ENCODE results near the gene COG1. TPM values are rescaled to one million over a fixed set of nuclear protein-coding genes. Genes with fewer than 3 reads are reported as not detected.

Gene COG1
- total and polyA plus RNA-seq, 2 of the 8 experiments (the other 6 are each of a cell fraction or from before 2014, with no cell fraction given) = 11.0 to 19.5 TPM

- H2BK5ac ChIP-seq (ENCODE audit: low read depth, low read length) = peak overlapping the region; percentile 82; the same call in 1 of the 2 replicates
- no peak overlapping the region for H2BK15ac ChIP-seq (ENCODE audit: low read length)
- H2AK5ac ChIP-seq (ENCODE audit: low read depth, low read length) = no peak overlapping the region
- H3K23me2 ChIP-seq (ENCODE audit: low read depth, low read length) = peaks cover 6% of the 10 kb centered on the region
- H3K18ac ChIP-seq (ENCODE audit: extremely low read depth, low read length) = peak overlapping the region; percentile 15; the same call in 1 of the 2 replicates
- peak overlapping the region; percentile 65 to 99 for H3K4me2 ChIP-seq (ENCODE audit: insufficient read depth in 1 of 2, low read depth in 2 of 2, low read length in 2 of 2)
- peaks cover under 1 to 9% (median 5%) of the 10 kb centered on the region in 4 experiments; a peak in 6 of 7 replicates for H3K4me1 ChIP-seq (replicated peaks in 1 of 4; ENCODE audit: control insufficient read depth in 3 of 4, insufficient read depth in 4 of 4, low read length in 3 of 4)
- DNase-seq (ENCODE audit: low read depth in 1 of 2, low spot score in 2 of 2) = no peak
- peak overlapping the region; percentile 66 for H3K27ac ChIP-seq (ENCODE audit: low read depth, low read length)
- peak overlapping the region; percentile 83 for H3K56ac ChIP-seq (replicated peaks; ENCODE audit: insufficient read length, low read depth, low read length)
- no peak overlapping the region for H2AFZ ChIP-seq (ENCODE audit: low read length)
- H3K36me3 ChIP-seq (ENCODE audit: control insufficient read depth in 2 of 4, insufficient read depth in 4 of 4, low read length in 3 of 4) = peaks cover 3 to 13% (median 9%) of the 10 kb centered on the region in 4 experiments; a peak in 6 of 8 replicates
- POLR2A ChIA-PET (ENCODE audit: partially characterized antibody) = interaction anchor here (0.7 to 2.5 kb wide), 15 partner anchors 9 to 112 kb away, joined by 3 to 18 read pairs (median 5); partner anchors contain the start of gene COG1
- H3K23ac ChIP-seq (ENCODE audit: insufficient read length) = no peak overlapping the region
- no peak overlapping the region for H4K5ac ChIP-seq (ENCODE audit: insufficient read length, low read depth, low read length)
- no peaks in the 10 kb centered on the region for H3K27me3 ChIP-seq (replicated peaks in 1 of 4; ENCODE audit: control insufficient read depth in 3 of 4, extremely low read depth in 1 of 4, insufficient read depth in 3 of 4, low read length in 3 of 4)
- H2BK20ac ChIP-seq (ENCODE audit: low read length) = no peak overlapping the region
- peaks cover 10 to 69% of the 10 kb centered on the region in 2 experiments for H3K79me2 ChIP-seq (ENCODE audit: control insufficient read depth in 1 of 2, insufficient read depth in 2 of 2, low read length in 2 of 2)
- WGBS, 2 experiments (ENCODE audit: extremely low coverage in 1 of 2, insufficient coverage in 1 of 2, insufficient read length in 1 of 2, insufficient replicate concordance in 2 of 2, low coverage in 1 of 2, low lambda C conversion rate in 2 of 2, missing lambda C conversion rate in 1 of 2) = 2% methylated on average over 20 of the region's 20 CpGs; no CpG with 5 or more reads in 1 of the 2 experiments
- H3K4ac ChIP-seq (replicated peaks; ENCODE audit: insufficient read length, low read depth, low read length) = no peak overlapping the region
- FAIRE-seq = no peak
- CTCF ChIA-PET (ENCODE audit: partially characterized antibody) = interaction anchor here (1.0 to 2.8 kb wide), 9 partner anchors 14 to 507 kb away, joined by 3 to 10 read pairs (median 4); partner anchors contain the start of genes CDC42EP4 and COG1
- 0 out of 2 replicates have a peak, but pooled peaks cover 4% of the 10 kb centered on the region for H3K79me1 ChIP-seq (ENCODE audit: low read depth, low read length)
- 0 out of 2 replicates have a peak, but pooled peaks have one; percentile 10 for TF ChIP-seq ATF2 (IDR thresholded peaks at IDR 0.05; ENCODE audit: low read length)
- no peak for TF ChIP-seq SIRT6 (IDR thresholded peaks at IDR 0.05; ENCODE audit: low read length)
- H2BK12ac ChIP-seq (ENCODE audit: low read depth, low read length) = no peak overlapping the region
- no peak overlapping the region for H3K14ac ChIP-seq (ENCODE audit: insufficient read length)
- peak overlapping the region; percentile 67 to 90 (median 73) for H3K9ac ChIP-seq (replicated peaks in 1 of 4; ENCODE audit: extremely low read depth in 1 of 4, low read depth in 3 of 4, low read length in 3 of 4)
- peak overlapping the region; percentile 90 to 94 (median 92) for H3K4me3 ChIP-seq (ENCODE audit: extremely low read depth in 1 of 4, insufficient read depth in 2 of 4, low read depth in 3 of 4, low read length in 4 of 4)
- H4K91ac ChIP-seq (replicated peaks; ENCODE audit: insufficient read length, low read length) = no peak overlapping the region
- H3K9me3 ChIP-seq (ENCODE audit: insufficient read depth in 2 of 2, low read depth in 1 of 2, low read length in 1 of 2) = no peaks in the 10 kb centered on the region
- H4K8ac ChIP-seq (ENCODE audit: extremely low read depth, insufficient read depth, low read length) = no peak overlapping the region
- H4K20me1 ChIP-seq (replicated peaks in 1 of 2; ENCODE audit: control insufficient read depth in 1 of 2, insufficient read depth in 2 of 2, low read length in 2 of 2) = peaks cover 2 to 7% of the 10 kb centered on the region in 2 experiments
- no peak overlapping the region for H2BK120ac ChIP-seq (replicated peaks; ENCODE audit: low read depth, low read length)
These were observed 38.5 kb downstream of the COG1 start for GRCh38 chr17:73231395-73231794.
